ENCODE measurements around the gene CNKSR3.

CNKSR3 gene

DNA sequence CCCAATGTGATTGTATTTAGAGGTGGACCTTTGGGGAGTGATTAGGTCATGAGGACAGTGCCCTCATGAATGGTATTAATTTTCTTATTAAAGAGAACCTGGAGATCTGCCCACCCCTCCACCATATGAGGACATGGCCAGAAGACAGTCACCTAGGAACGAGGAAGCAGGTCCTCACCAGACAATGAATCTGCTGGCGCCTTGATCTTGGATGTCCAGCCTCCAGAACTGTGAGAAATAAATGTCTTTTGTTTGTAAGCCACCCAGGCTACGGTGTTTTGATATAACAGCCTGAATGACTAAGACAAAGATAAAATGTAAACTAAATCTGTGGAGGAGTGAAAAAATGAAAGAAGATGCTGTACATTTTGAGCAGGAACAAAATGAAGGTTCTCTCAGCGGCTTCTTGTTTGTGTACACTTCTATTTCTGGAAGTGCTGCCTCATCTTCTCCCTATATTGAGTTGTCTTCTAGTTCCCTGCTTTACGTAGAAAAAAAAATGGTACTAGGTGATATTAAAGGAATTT lies 152.4 kb downstream of the CNKSR3 start:
- no peak for TF ChIP-seq EGR1 (IDR thresholded peaks at IDR 0.05)
- no peak for TF ChIP-seq NFIC (IDR thresholded peaks at IDR 0.05)
- no peak for TF ChIP-seq FOXM1 (IDR thresholded peaks at IDR 0.05; ENCODE audit: borderline replicate concordance, low read depth)
- no peak for TF ChIP-seq YY1 (IDR thresholded peaks at IDR 0.05; ENCODE audit: low read depth)
- no peak for TF ChIP-seq EP300 (IDR thresholded peaks at IDR 0.05; ENCODE audit: borderline replicate concordance)
- no peak for TF ChIP-seq TAF1 (IDR thresholded peaks at IDR 0.05; ENCODE audit: low read depth)
- TF ChIP-seq TEAD4 (IDR thresholded peaks at IDR 0.05) = no peak
- TF ChIP-seq TCF12 (IDR thresholded peaks at IDR 0.05; ENCODE audit: low read depth) = no peak
- no peak for TF ChIP-seq RAD21 (IDR thresholded peaks at IDR 0.05; ENCODE audit: low read depth)
- TF ChIP-seq ZBTB7A (IDR thresholded peaks at IDR 0.05; ENCODE audit: low read depth) = no peak
- no peak for TF ChIP-seq CREB1 (IDR thresholded peaks at IDR 0.05; ENCODE audit: low read depth)
- TF ChIP-seq CEBPB (IDR thresholded peaks at IDR 0.05) = no peak

- TF ChIP-seq EP300 (IDR thresholded peaks at IDR 0.05; ENCODE audit: borderline replicate concordance) (no peak), YY1 (IDR thresholded peaks at IDR 0.05; ENCODE audit: low read depth) (no peak), NFIC (IDR thresholded peaks at IDR 0.05) (no peak), FOXM1 (IDR thresholded peaks at IDR 0.05; ENCODE audit: borderline replicate concordance, low read depth) (no peak), TCF12 (IDR thresholded peaks at IDR 0.05; ENCODE audit: low read depth) (no peak), RAD21 (IDR thresholded peaks at IDR 0.05; ENCODE audit: low read depth) (no peak), TAF1 (IDR thresholded peaks at IDR 0.05; ENCODE audit: low read depth) (no peak), TEAD4 (IDR thresholded peaks at IDR 0.05) (no peak), CREB1 (IDR thresholded peaks at IDR 0.05; ENCODE audit: low read depth) (no peak)
- TF ChIP-seq, protein P1, sequence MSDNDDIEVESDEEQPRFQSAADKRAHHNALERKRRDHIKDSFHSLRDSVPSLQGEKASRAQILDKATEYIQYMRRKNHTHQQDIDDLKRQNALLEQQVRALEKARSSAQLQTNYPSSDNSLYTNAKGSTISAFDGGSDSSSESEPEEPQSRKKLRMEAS (IDR thresholded peaks at IDR 0.05) = no peak
Observed at GRCh38 chr6:154356690-154357089, 153.8 kb downstream of the CNKSR3 start, which contains the start of gene IPCEF1. TSS of gene IPCEF1 (minus strand) at chr6:154356803. CDS start at chr6:154265947, 90,856 bp downstream.

- TF ChIP-seq TCF12 (IDR thresholded peaks at IDR 0.05; ENCODE audit: low read depth) (no peak), CREB1 (IDR thresholded peaks at IDR 0.05; ENCODE audit: low read depth) (no peak), RAD21 (IDR thresholded peaks at IDR 0.05; ENCODE audit: low read depth) (no peak), TAF1 (IDR thresholded peaks at IDR 0.05; ENCODE audit: low read depth) (no peak), EGR1 (IDR thresholded peaks at IDR 0.05) (no peak), YY1 (IDR thresholded peaks at IDR 0.05; ENCODE audit: low read depth) (no peak)
- TF ChIP-seq, protein P2, sequence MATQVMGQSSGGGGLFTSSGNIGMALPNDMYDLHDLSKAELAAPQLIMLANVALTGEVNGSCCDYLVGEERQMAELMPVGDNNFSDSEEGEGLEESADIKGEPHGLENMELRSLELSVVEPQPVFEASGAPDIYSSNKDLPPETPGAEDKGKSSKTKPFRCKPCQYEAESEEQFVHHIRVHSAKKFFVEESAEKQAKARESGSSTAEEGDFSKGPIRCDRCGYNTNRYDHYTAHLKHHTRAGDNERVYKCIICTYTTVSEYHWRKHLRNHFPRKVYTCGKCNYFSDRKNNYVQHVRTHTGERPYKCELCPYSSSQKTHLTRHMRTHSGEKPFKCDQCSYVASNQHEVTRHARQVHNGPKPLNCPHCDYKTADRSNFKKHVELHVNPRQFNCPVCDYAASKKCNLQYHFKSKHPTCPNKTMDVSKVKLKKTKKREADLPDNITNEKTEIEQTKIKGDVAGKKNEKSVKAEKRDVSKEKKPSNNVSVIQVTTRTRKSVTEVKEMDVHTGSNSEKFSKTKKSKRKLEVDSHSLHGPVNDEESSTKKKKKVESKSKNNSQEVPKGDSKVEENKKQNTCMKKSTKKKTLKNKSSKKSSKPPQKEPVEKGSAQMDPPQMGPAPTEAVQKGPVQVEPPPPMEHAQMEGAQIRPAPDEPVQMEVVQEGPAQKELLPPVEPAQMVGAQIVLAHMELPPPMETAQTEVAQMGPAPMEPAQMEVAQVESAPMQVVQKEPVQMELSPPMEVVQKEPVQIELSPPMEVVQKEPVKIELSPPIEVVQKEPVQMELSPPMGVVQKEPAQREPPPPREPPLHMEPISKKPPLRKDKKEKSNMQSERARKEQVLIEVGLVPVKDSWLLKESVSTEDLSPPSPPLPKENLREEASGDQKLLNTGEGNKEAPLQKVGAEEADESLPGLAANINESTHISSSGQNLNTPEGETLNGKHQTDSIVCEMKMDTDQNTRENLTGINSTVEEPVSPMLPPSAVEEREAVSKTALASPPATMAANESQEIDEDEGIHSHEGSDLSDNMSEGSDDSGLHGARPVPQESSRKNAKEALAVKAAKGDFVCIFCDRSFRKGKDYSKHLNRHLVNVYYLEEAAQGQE (IDR thresholded peaks at IDR 0.05; ENCODE audit: low read depth) = no peak
- TF ChIP-seq, protein P1 (IDR thresholded peaks at IDR 0.05) = no peak
Observed at GRCh38 chr6:154356113-154356512, 154.4 kb downstream of the CNKSR3 start.

- TF ChIP-seq, protein P1 (IDR thresholded peaks at IDR 0.05) = no peak
- TF ChIP-seq EP300 (IDR thresholded peaks at IDR 0.05; ENCODE audit: borderline replicate concordance) (no peak), NFIC (IDR thresholded peaks at IDR 0.05) (no peak), TEAD4 (IDR thresholded peaks at IDR 0.05) (no peak), TCF12 (IDR thresholded peaks at IDR 0.05; ENCODE audit: low read depth) (no peak), TAF1 (IDR thresholded peaks at IDR 0.05; ENCODE audit: low read depth) (no peak), EGR1 (IDR thresholded peaks at IDR 0.05) (no peak), FOXM1 (IDR thresholded peaks at IDR 0.05; ENCODE audit: borderline replicate concordance, low read depth) (no peak), RAD21 (IDR thresholded peaks at IDR 0.05; ENCODE audit: low read depth) (no peak), YY1 (IDR thresholded peaks at IDR 0.05; ENCODE audit: low read depth) (no peak), ZBTB7A (IDR thresholded peaks at IDR 0.05; ENCODE audit: low read depth) (no peak), CEBPB (IDR thresholded peaks at IDR 0.05) (no peak), CREB1 (IDR thresholded peaks at IDR 0.05; ENCODE audit: low read depth) (no peak)
- TF ChIP-seq, protein P3, sequence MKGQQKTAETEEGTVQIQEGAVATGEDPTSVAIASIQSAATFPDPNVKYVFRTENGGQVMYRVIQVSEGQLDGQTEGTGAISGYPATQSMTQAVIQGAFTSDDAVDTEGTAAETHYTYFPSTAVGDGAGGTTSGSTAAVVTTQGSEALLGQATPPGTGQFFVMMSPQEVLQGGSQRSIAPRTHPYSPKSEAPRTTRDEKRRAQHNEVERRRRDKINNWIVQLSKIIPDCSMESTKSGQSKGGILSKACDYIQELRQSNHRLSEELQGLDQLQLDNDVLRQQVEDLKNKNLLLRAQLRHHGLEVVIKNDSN (IDR thresholded peaks at IDR 0.05) = no peak
- TF ChIP-seq, protein P2 (IDR thresholded peaks at IDR 0.05; ENCODE audit: low read depth) = no peak
Observed at GRCh38 chr6:154354265-154354777, 156.2 kb downstream of the CNKSR3 start.

DNA sequence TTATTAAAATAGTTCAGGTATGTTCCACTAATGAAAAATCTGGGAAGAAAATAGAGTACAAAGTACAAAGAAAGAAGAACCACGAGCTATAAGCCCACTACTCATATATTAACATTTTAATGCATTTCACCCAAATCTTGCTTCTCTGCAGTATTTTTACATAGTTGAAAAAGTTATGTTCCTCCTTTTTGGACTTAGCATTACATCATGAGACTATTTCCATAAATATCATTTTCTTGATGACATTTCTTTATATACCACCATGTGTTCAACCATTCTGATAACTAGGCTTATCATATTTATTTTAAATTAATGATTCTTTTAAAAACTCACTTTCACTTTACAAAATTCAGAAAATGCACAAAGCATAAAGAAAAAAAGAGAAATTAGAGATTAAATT lies 156.9 kb downstream of the CNKSR3 start:
- TF ChIP-seq TCF12 (IDR thresholded peaks at IDR 0.05; ENCODE audit: low read depth) = no peak
- no peak for TF ChIP-seq RAD21 (IDR thresholded peaks at IDR 0.05; ENCODE audit: low read depth)
- TF ChIP-seq NFIC (IDR thresholded peaks at IDR 0.05) = no peak
- no peak for TF ChIP-seq EP300 (IDR thresholded peaks at IDR 0.05; ENCODE audit: borderline replicate concordance)
- no peak for TF ChIP-seq CEBPB (IDR thresholded peaks at IDR 0.05)
- TF ChIP-seq YY1 (IDR thresholded peaks at IDR 0.05; ENCODE audit: low read depth) = no peak
- TF ChIP-seq, protein P3 (IDR thresholded peaks at IDR 0.05) = no peak
- no peak for TF ChIP-seq CREB1 (IDR thresholded peaks at IDR 0.05; ENCODE audit: low read depth)
- TF ChIP-seq, protein P1 (IDR thresholded peaks at IDR 0.05) = no peak
